Activated T-cell treated with anti-CD3 and anti-CD28 coated beads, Interleukin-2, amount 50 U/mL, for 4 hours (primary cell): ENCODE results near the gene SEC63. TPM values are rescaled to one million over a fixed set of nuclear protein-coding genes. Genes with fewer than 3 reads are reported as not detected.

ENCODE experiments used
- ATAC-seq, 2 donors: fragments of 200-7000 bp; cut with Tn5 transposase; one replicate each; pipeline ENCODE4 v1.10.0; 2021
- DNase-seq: peaks from one replicate; pipeline ENCODE4 v3.0.0-alpha.2; 2020
- H3K27me3 Mint-ChIP-seq: one replicate; pipeline ENCODE4 v1.8.0; 2021; ENCODE audit warnings: low read depth, mixed read lengths
- H3K36me3 Mint-ChIP-seq: one replicate; pipeline ENCODE4 v1.8.0; 2022; ENCODE audit warnings: mixed read lengths; ENCODE audit not compliant: insufficient read depth
- H3K4me1 Mint-ChIP-seq: one replicate; pipeline ENCODE4 v1.8.0; 2021; ENCODE audit warnings: low read depth, mixed read lengths
- H3K4me3 Mint-ChIP-seq: one replicate; pipeline ENCODE4 v1.8.0; 2021; ENCODE audit warnings: mild to moderate bottlenecking, moderate library complexity, mixed read lengths
- H3K9me3 Mint-ChIP-seq: one replicate; pipeline ENCODE4 v1.8.0; 2021; ENCODE audit warnings: mixed read lengths
- total RNA-seq, 3 donors: library from RNA; stranded (reverse); gene quantifications; one replicate each; pipeline ENCODE4 v1.2.1, GENCODE V29; 2021

Gene SEC63
- total RNA-seq, 3 donors from 2014 or later = 73.1 to 86.8 (median 81.0) TPM

DNA sequence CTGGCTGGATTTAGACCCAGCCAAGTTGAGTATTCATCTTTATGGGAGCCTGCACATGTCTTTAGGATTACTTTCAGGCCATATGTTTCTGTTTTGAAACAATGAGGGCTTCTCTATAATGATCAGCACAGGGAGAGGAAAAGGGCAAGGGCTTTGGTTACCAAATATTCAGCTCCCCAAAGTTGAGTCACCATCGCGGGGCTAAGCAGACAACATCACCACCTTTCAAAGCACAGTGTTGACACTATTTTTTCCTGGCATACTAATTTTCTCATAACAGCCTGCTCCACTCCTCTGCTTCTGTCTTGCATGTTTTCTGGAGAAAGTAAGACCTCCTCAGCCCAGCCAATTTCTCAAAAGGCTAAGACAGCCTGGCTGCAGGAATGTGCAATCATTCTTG lies 138.8 kb downstream of the SEC63 start:
- ATAC-seq (peak; percentile 10 to 33), DNase-seq (peak; percentile 41)
- Mint-ChIP-seq H3K4me3 (peak overlapping the region; percentile 93), H3K9me3 (no peaks in the 10 kb centered on the region), H3K36me3 (peaks cover 11% of the 10 kb centered on the region), H3K27me3 (no peaks in the 10 kb centered on the region), H3K4me1 (peaks cover 83% of the 10 kb centered on the region)

DNA sequence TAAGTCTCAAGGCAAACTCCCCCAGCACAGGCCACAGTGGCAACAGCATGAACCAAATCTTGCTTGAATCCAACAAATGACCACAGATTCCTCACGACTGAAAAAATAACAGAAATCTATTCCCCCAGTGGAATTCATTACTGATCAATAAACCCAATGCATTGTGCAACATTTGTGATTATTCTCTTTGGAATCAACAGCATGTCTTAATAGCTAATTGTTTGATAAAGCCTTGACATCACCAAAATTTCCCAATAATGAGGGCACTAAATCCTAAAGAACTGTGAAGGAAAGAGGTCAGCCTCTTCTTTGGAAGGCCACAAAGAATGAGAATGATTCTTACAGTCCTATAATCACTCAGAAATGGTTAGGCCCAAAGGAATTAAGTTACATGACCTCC lies 139.7 kb downstream of the SEC63 start:
- Mint-ChIP-seq H3K36me3 (peaks cover 16% of the 10 kb centered on the region), H3K4me3 (peak overlapping the region; percentile 2), H3K4me1 (peaks cover 82% of the 10 kb centered on the region), H3K9me3 (no peaks in the 10 kb centered on the region), H3K27me3 (no peaks in the 10 kb centered on the region)
- DNase-seq (no peak), ATAC-seq (no peak)

DNA sequence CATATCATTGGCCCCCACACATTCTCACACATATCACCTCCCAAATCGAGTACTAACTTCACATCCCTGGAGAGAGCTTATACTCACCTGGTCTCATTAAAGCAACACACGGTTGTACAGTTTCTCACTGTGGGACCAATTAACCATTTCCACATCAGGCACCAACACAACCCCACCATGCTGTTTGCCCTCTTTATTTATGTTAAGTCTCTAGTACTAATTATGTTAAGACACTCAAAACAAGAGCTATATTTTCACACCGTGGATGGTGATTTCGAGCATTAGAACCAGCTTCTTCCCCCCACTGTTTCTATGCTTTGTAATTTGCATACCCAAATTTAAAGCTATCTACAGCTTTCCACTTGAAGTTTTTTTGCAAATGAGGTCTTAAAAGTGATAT lies 140.2 kb downstream of the SEC63 start:
- H3K4me1 Mint-ChIP-seq = peaks cover 77% of the 10 kb centered on the region
- H3K4me3 Mint-ChIP-seq = no peak overlapping the region
- peaks cover 16% of the 10 kb centered on the region for H3K36me3 Mint-ChIP-seq
- ATAC-seq = peak in 1 of 2 donors; percentile 40
- no peaks in the 10 kb centered on the region for H3K27me3 Mint-ChIP-seq
- no peak for DNase-seq
- H3K9me3 Mint-ChIP-seq = no peaks in the 10 kb centered on the region

Other genes starting within 250 kb of the SEC63 start
- 1 to 10 TPM; 2.1 to 2.2 (median 2.2) TPM for gene SCML4, start 133.9 kb downstream of the SEC63 start, total RNA-seq
- 10 to 100 TPM; 30.0 to 40.7 (median 31.4) TPM for gene OSTM1, start 116.5 kb upstream of the SEC63 start, total RNA-seq
- not detected for gene NR2E1, start 207.8 kb upstream of the SEC63 start, total RNA-seq